GM12891 (cell line): Measurements from ENCODE around the gene ZRANB2.

Source experiments
- DNase-seq: peaks from one replicate; pipeline ENCODE4 v3.0.0; 2011; ENCODE audit warnings: low spot score; ENCODE audit not compliant: insufficient read length
- FAIRE-seq: peaks from 2 replicates; lab custom pipeline; 2011; peaks lifted over from hg19 to GRCh38; lab: Jason Lieb, UNC
- PAX5 ChIP-seq: IDR thresholded peaks from 2 replicates; pipeline ENCODE4 v1.6.1; 2011; ENCODE audit warnings: low read length, moderate library complexity, mild to moderate bottlenecking; ENCODE audit not compliant: insufficient read depth, severe bottlenecking
- POLR2A ChIP-seq: IDR thresholded peaks from 2 replicates; pipeline ENCODE4 v1.6.1; 2011; ENCODE audit warnings: low read depth, low read length, control low read depth
- POLR2AphosphoS5 ChIP-seq: IDR thresholded peaks from 2 replicates; pipeline ENCODE4 v1.6.1; 2011; ENCODE audit warnings: low read depth, low read length, control low read depth
- POU2F2 ChIP-seq: IDR thresholded peaks from 2 replicates; pipeline ENCODE4 v1.6.1; 2011; ENCODE audit warnings: low read depth, mild to moderate bottlenecking, control low read depth, low read length, moderate library complexity
- SPI1 ChIP-seq: IDR thresholded peaks from 2 replicates; pipeline ENCODE4 v1.6.1; 2011; ENCODE audit warnings: low read depth, low read length, control low read depth
- TAF1 ChIP-seq: IDR thresholded peaks from 2 replicates; pipeline ENCODE4 v1.6.1; 2011; ENCODE audit warnings: low read depth, low read length, control low read depth

The ZRANB2 gene

DNA sequence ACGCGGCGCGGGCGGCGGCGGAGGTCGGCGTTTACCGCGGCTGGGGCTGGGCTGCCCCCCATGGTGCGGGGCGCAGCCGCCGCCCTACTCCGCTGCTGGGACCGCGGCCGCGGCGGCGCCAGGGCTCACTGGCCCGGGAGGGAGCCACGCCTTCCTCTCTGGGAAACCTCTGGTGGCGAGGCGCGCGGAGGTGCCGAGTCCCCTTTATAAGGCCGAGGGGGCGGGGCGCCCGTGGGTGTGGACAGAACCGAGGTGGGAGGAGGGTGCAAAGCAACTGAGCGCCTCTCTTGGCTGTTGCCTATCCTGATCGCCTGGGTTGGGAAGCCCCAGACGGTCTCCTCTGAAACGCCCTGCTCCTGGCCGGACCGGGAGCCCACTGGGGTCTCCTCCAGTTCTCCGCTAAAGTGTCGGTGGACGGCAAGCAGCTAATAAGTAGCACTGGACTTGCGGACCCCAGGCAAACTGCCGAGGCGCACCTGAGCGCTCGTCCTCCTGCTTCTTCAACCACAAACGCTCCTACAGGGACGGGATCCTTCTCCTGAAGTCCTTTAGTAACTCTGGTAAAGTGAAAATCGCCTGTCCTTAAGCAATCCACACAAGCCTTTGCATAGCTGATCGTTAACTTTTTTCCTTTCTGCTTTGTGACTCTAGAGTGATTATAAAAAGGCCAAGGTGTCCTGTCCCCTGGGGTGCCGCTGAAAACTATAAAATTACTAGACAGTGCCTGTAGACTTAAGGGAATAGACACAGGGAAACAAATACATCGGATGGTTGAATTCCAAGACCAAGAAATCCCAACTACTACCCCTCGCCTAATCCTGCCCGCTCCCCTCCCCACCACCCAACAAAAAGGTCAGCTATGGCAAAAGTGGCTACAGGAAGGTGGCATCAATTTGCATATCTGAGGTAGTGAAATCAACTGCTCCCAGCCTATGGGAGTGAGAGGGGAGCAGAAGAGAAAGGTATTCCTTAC, 32.9 kb downstream of the ZRANB2 start, which contains the start of gene PTGER3:
Gene PTGER3, minus strand, starts transcription at position 182 of the 973 bp plus-strand sequence. CDS start 239 bp downstream, outside the sequence.
- no peak for TF ChIP-seq SPI1
- TF ChIP-seq POU2F2: no peak
- no peak for TF ChIP-seq POLR2A
- no peak for TF ChIP-seq POLR2AphosphoS5
- TF ChIP-seq TAF1: no peak
- no peak for TF ChIP-seq PAX5
- no peak for FAIRE-seq
- peak; percentile 23 for DNase-seq

GRCh38 chr1:71046891-71047634, 33.8 kb downstream of the ZRANB2 start:
- FAIRE-seq (peak; percentile 68), DNase-seq (peak; percentile 27)
- no peak for TF ChIP-seq TAF1
- no peak for TF ChIP-seq POLR2A
- no peak for TF ChIP-seq SPI1
- TF ChIP-seq POU2F2: no peak
- no peak for TF ChIP-seq PAX5
- TF ChIP-seq POLR2AphosphoS5: no peak

DNA sequence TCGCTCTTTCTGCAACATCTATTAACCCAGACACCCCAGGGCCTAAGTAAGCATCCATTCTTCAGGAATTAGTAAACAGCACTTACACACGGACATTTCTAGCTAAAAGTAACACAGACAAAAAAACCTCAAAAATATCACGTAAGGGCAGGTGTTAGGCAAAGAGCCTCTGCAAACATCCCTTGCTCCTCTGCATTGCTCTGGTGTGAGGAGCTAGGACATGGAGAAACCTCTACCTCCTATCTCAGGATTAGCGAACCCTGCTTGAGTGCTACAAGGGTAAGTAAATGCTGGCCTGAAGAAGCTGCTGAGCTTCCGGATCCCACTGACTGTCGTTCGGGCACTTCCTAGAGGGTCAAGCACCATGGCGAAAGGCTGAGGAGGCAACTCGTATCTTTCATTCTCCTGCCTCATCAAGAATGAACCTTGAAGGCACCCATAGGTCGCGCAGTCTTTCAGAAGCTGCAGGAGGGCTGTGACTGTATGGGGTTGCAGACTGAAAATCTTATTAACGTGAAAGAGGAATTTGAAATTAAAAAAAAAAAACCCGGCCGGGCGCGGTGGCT, 35.3 kb downstream of the ZRANB2 start:
- no peak for FAIRE-seq
- no peak for TF ChIP-seq POU2F2
- TF ChIP-seq POLR2A: no peak
- TF ChIP-seq PAX5: no peak
- no peak for TF ChIP-seq POLR2AphosphoS5
- no peak for TF ChIP-seq SPI1
- no peak for TF ChIP-seq TAF1
- no peak for DNase-seq

GRCh38 chr1:71044833-71045232, 36.0 kb downstream of the ZRANB2 start:
- FAIRE-seq: no peak
- no peak for DNase-seq
- no peak for TF ChIP-seq POU2F2
- no peak for TF ChIP-seq POLR2AphosphoS5
- no peak for TF ChIP-seq SPI1
- TF ChIP-seq TAF1: no peak
- TF ChIP-seq POLR2A: no peak
- no peak for TF ChIP-seq PAX5

DNA sequence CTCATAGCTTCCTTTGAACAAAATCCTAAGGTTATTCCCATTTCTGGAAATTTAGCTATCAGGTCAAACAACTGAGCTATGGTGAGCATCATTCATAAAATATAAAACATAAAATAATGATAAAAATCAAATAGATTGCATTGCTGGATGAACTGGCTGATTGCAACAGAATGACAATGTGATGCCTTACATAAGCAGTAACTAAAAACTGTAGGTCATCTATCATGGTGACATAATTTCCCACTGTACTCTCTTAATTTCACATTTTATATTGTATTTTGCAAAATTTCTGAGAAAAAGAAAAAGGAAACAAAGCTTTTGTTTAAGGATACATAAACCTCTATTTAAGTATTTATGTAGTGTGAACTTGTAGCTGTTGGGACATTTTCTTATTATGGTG, 37.8 kb downstream of the ZRANB2 start:
- DNase-seq (no peak), FAIRE-seq (no peak)
- TF ChIP-seq TAF1 (no peak), PAX5 (no peak)

DNA sequence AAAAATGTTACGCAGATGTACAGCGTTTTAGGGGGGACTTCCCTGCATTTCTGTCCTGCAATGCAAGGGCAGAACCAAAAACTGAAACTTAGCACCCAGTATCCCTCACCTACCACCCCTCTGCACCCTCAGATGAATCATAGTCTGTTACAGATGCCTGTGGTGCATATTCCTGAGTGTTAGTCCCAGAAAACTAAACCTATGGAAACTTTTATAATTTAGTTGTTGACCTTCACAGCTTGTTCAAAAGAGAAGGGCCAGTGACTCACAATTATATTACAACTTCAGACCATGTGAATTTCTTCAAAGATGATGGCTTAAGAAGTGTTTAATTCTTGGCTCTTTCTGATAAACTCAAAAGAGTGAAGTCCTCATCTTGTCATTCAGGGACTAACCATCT, 39.0 kb downstream of the ZRANB2 start:
- no peak for DNase-seq
- no peak for TF ChIP-seq SPI1
- TF ChIP-seq POLR2A: no peak
- no peak for TF ChIP-seq TAF1
- TF ChIP-seq PAX5: no peak
- TF ChIP-seq POLR2AphosphoS5: no peak
- no peak for TF ChIP-seq POU2F2
- FAIRE-seq: no peak

DNA sequence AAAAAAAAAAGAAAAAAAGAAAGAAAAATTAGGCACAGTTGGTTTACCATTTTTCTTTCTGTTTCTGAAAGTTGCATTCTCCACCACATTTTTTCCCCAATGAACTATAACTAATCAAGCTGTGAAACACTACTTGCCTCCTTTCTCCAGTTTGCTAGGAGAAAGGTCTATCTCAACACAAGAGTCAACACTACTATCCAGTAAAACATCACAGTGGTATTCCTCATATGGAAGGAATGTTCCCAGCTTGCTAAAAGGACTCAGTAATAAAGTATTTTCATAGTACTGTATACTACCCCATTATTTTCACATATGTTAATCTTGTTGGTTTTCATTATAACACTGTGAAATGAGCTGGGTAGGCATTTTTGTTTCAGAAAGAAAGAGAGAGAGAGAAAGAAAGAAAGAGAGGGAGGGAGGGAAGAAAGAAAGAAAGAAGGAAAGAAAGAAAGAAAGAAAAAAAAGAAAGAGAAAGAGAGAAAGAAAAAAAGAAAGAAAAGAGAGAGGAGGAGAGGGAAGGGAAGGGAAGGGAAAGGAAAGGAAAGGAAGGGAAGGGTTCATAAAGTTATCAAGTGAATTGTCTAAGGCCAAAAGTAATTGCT, 41.1 kb downstream of the ZRANB2 start:
- no peak for DNase-seq
- TF ChIP-seq POLR2AphosphoS5: no peak
- TF ChIP-seq POLR2A: no peak
- no peak for TF ChIP-seq SPI1
- TF ChIP-seq TAF1: no peak
- no peak for TF ChIP-seq POU2F2
- no peak for TF ChIP-seq PAX5
- FAIRE-seq: no peak

DNA sequence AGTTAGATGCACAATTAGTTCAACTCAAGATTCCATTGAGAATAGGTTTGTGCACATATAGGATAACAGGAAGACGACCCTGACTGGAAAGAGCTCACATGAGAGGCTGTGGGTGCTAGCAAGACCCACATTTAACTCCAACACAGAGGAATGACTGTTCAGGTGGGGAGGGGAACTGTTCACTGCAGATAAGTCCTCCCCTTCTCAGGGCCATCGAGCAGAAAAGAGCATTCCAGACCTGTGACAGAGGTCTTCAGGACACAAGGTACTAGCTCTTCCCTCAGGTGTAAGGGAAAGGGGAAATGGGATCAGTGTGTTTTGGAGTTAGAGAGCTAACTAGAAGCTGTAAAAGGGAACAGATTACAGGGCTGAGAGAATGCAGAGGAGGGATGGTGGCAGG, 41.9 kb downstream of the ZRANB2 start:
- TF ChIP-seq PAX5: no peak
- TF ChIP-seq POLR2AphosphoS5: no peak
- no peak for TF ChIP-seq SPI1
- TF ChIP-seq TAF1: no peak
- TF ChIP-seq POLR2A: no peak
- TF ChIP-seq POU2F2: no peak
- DNase-seq: no peak
- FAIRE-seq: no peak
